GM12865 (cell line): ENCODE results near the gene MYT1.
"Not testable (repeated sequence)": the region's sequence is repeated elsewhere in the genome, so short reads cannot be mapped to it uniquely, and the experiment has no call there.

Source experiments
- DNase-seq: peaks from one replicate; pipeline ENCODE4 v3.0.0; 2010; ENCODE audit warnings: low read depth
- H3K4me3 ChIP-seq: 2 replicates; pipeline ENCODE4 v1.5.1; 2011; ENCODE audit warnings: mild to moderate bottlenecking, low read depth, low read length, control low read depth
- CTCF ChIP-seq: IDR thresholded peaks from 2 replicates; pipeline ENCODE4 v1.5.1; 2011; ENCODE audit warnings: low read length, control low read depth, low read depth, inconsistent platforms; ENCODE audit not compliant: insufficient read depth; ENCODE audit errors: missing control alignments

Gene MYT1

GRCh38 chr20:64176551-64176950 lies 12.3 kb downstream of the MYT1 start:
- TF ChIP-seq CTCF, result no peak

GRCh38 chr20:64176971-64177370 lies 12.7 kb downstream of the MYT1 start:
- no peak for TF ChIP-seq CTCF
- H3K4me3 ChIP-seq, result no peak overlapping the region
- DNase-seq, result no peak

More at GRCh38 chr20:64176551-64176950, 12.3 kb downstream of the MYT1 start:
- H3K4me3 ChIP-seq, result no peak overlapping the region
- DNase-seq, result no peak

GRCh38 chr20:64177384-64177783 lies 13.1 kb downstream of the MYT1 start:
- no peak for DNase-seq
- H3K4me3 ChIP-seq, result no peak overlapping the region
- no peak for TF ChIP-seq CTCF

GRCh38 chr20:64177787-64178186 lies 13.5 kb downstream of the MYT1 start:
- no peak overlapping the region for H3K4me3 ChIP-seq
- no peak for DNase-seq
- TF ChIP-seq CTCF, result no peak

- not testable (repeated sequence) for H3K4me3 ChIP-seq, DNase-seq
These were observed 14.7 kb downstream of the MYT1 start for GRCh38 chr20:64178925-64179324.

GRCh38 chr20:64179805-64180204 lies 15.6 kb downstream of the MYT1 start:
- no peak overlapping the region for H3K4me3 ChIP-seq
- DNase-seq, result no peak
- TF ChIP-seq CTCF, result no peak

GRCh38 chr20:64180673-64181072 lies 16.4 kb downstream of the MYT1 start:
- no peak for DNase-seq
- no peak overlapping the region for H3K4me3 ChIP-seq
- no peak for TF ChIP-seq CTCF

- no peak for DNase-seq
- TF ChIP-seq CTCF, result no peak
- H3K4me3 ChIP-seq, result no peak overlapping the region
These were observed 17.1 kb downstream of the MYT1 start for GRCh38 chr20:64181391-64181790.
